ENCODE results near the gene TLE5. TPM values are rescaled to one million over a fixed set of nuclear protein-coding genes. Genes with fewer than 3 reads are reported as not detected.

Gene TLE5
- total and polyA plus RNA-seq, 2 donors (not counting 3 experiments of a cell fraction or from before 2014, with no cell fraction given): 393 to 574 TPM

DNA sequence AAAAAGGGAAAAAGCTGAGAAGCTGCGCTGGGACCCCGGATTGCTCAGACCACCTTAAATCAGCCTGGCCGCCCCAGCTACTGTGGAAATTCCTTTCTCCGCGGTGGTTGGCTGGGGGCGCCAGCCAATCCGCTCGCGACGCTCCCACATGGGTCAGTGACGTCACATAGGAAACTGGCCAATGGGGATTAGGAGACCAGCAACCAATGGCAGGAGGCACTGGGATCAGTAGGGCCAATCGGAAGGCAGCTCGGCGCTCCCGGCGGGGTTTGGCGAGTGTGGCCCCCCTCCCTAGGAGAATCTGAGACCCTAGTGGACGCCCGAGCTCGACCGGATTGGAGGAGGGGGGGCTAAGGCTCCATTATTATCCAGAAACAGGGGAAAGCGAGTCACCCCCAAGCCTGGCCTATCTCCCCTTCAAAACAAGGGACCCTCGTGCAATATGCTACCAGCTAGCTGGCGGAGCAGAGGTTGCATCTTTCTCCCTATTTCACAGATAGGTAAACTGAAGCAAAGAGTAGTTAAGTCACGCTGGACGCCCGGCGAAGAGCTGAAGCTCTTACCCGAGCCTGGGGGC is 26.7 kb downstream of the TLE5 start:
- peak; percentile 100 for FAIRE-seq
- H3K27ac ChIP-seq (ENCODE audit: insufficient read depth, low read depth, low read length): peak overlapping the region; percentile 77
- peak overlapping the region; percentile 83 for H3K4me2 ChIP-seq (ENCODE audit: insufficient read depth, low read length)
- H3K9ac ChIP-seq (replicated peaks; ENCODE audit: extremely low read depth, insufficient read depth, low read length): peak overlapping the region; percentile 64
- peak overlapping the region; percentile 81 for H2AFZ ChIP-seq (ENCODE audit: low read depth, low read length)
- no peaks in the 10 kb centered on the region for H3K9me1 ChIP-seq (replicated peaks; ENCODE audit: control insufficient read depth, extremely low read depth, insufficient read depth, low read length)
- TF ChIP-seq EZH2 (IDR thresholded peaks at IDR 0.05; ENCODE audit: borderline replicate concordance, low read depth, low read length, severe bottlenecking) (peak; percentile 59), POLR2A (IDR thresholded peaks at IDR 0.05; ENCODE audit: low read depth, low read length) (peak; percentile 44), FOS (IDR thresholded peaks at IDR 0.05; ENCODE audit: borderline replicate concordance, insufficient read depth, low read length) (no peak), JUN (IDR thresholded peaks at IDR 0.05; ENCODE audit: borderline replicate concordance, insufficient read depth, insufficient read length, low read depth) (no peak), GATA2 (IDR thresholded peaks at IDR 0.05; ENCODE audit: insufficient read depth, insufficient read length, low read depth, low read length) (no peak), POLR2AphosphoS5 (IDR thresholded peaks at IDR 0.05; ENCODE audit: insufficient read depth, low read depth, low read length) (peak; percentile 56), MYC (IDR thresholded peaks at IDR 0.05; ENCODE audit: low read depth, low read length) (no peak)
- TF ChIP-seq, protein P1, sequence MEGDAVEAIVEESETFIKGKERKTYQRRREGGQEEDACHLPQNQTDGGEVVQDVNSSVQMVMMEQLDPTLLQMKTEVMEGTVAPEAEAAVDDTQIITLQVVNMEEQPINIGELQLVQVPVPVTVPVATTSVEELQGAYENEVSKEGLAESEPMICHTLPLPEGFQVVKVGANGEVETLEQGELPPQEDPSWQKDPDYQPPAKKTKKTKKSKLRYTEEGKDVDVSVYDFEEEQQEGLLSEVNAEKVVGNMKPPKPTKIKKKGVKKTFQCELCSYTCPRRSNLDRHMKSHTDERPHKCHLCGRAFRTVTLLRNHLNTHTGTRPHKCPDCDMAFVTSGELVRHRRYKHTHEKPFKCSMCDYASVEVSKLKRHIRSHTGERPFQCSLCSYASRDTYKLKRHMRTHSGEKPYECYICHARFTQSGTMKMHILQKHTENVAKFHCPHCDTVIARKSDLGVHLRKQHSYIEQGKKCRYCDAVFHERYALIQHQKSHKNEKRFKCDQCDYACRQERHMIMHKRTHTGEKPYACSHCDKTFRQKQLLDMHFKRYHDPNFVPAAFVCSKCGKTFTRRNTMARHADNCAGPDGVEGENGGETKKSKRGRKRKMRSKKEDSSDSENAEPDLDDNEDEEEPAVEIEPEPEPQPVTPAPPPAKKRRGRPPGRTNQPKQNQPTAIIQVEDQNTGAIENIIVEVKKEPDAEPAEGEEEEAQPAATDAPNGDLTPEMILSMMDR (IDR thresholded peaks at IDR 0.05; ENCODE audit: extremely low read depth in 1 of 2, insufficient read depth in 1 of 2, low read depth in 1 of 2, low read length in 2 of 2): no peak
- TF ChIP-seq, protein P2, sequence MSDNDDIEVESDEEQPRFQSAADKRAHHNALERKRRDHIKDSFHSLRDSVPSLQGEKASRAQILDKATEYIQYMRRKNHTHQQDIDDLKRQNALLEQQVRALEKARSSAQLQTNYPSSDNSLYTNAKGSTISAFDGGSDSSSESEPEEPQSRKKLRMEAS (IDR thresholded peaks at IDR 0.05; ENCODE audit: insufficient read depth, insufficient read length): no peak
- BruUV-seq (replicated peaks): no TSS peak
- no peaks in the 10 kb centered on the region for H3K9me3 ChIP-seq (replicated peaks; ENCODE audit: control insufficient read depth, insufficient read depth, low read length)
- H3K36me3 ChIP-seq (ENCODE audit: control insufficient read depth in 2 of 2, extremely low read depth in 1 of 2, insufficient read depth in 2 of 2, low read length in 2 of 2): no peaks in the 10 kb centered on the region
- CTCF ChIA-PET: interaction anchor here (0.7 to 3.0 kb wide), 21 partner anchors 8 to 148 kb away, joined by 3 to 32 read pairs (median 7); partner anchors contain the start of genes TLE5 and TLE6
- dilution Hi-C loops (cut with MboI; ENCODE audit: extremely low pct_ligation_motif_present, low sequenced_read_pairs) (no loop called here), intact Hi-C loops (cut with micrococcal nuclease) (loop anchor here (1.0 to 5.0 kb wide), 7 partner anchors 26 to 798 kb away; partner anchors contain the start of genes GNA11, PLEKHJ1, SF3A2 and TLE6)
- POLR2A ChIA-PET: interaction anchor here (0.6 to 2.3 kb wide), 4 partner anchors 19 to 838 kb away, joined by 3 to 16 read pairs (median 7); no protein-coding TSS in a partner anchor
- peak; percentile 100 for DNase-seq (ENCODE audit: low read depth, low spot score)
- peaks cover 0 to 3% of the 10 kb centered on the region in 2 experiments for H3K27me3 ChIP-seq (ENCODE audit: control insufficient read depth in 2 of 2, insufficient read depth in 2 of 2, low read length in 2 of 2)
- peak overlapping the region; percentile 39 to 73 (median 73) for H3K4me3 ChIP-seq (replicated peaks in 1 of 3; ENCODE audit: insufficient read depth in 1 of 3, low read depth in 1 of 3, low read length in 3 of 3)
- no peaks in the 10 kb centered on the region for H4K20me1 ChIP-seq (replicated peaks; ENCODE audit: control insufficient read depth, extremely low read depth, insufficient read depth, low read length)
- H3K4me1 ChIP-seq (ENCODE audit: control insufficient read depth, extremely low read depth, insufficient read depth, low read length): peaks cover 12% of the 10 kb centered on the region
- no peaks in the 10 kb centered on the region for H3K79me2 ChIP-seq (ENCODE audit: control insufficient read depth, insufficient read depth, low read length)

All from endothelial cell of umbilical vein (primary cell).